ENCODE results near the gene KCNIP1. TPM values are rescaled to one million over a fixed set of nuclear protein-coding genes. Genes with fewer than 3 reads are reported as not detected.

Gene KCNIP1
- polyA plus RNA-seq, 3 donors = not detected

DNA sequence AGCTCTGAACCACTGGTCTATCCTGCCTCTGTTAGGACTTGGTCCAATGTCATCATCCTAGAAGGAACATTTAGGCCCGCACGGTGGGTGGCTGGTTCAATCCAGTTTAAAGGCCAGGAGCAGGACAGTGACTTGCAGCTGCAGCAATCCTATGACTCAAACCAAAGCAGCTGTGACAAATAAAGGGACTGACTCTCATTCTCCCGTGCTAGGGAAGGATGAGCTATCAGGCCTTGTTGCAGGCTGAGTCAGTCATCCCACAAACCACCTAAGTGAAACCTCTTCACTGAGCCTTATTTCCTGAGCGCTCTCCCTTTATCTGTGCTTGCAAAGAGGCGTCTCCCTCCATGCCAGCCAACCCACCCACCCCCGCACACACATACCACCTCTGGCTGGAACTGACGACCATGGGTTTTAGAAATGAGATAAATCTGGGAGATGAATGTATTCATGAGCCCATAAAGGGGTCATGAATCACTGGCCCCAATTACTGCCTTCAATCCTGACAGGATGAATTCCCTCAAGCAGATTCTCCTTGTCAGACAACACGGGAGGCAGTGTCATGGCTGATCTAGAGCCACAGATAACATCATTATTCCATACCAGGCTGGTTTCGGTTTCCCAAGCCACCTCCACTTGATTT, 93.4 kb downstream of the KCNIP1 start:
- no peak overlapping the region for H3K4me2 ChIP-seq (replicated peaks; ENCODE audit: extremely low read depth, low read length, poor library complexity, severe bottlenecking)
- H3K4me3 Mint-ChIP-seq = no peak overlapping the region
- H3K79me2 ChIP-seq (ENCODE audit: insufficient read depth, low read length) = no peaks in the 10 kb centered on the region
- no peaks in the 10 kb centered on the region for H4K20me1 ChIP-seq (ENCODE audit: insufficient read depth, low read length)
- peaks cover 0 to 17% of the 10 kb centered on the region in 2 donors for H3K27me3 ChIP-seq (ENCODE audit: control insufficient read depth in 2 of 2, insufficient read depth in 2 of 2, low read length in 2 of 2)
- H3K27ac ChIP-seq (ENCODE audit: low read depth in 1 of 2, low read length in 2 of 2) = no peak overlapping the region
- no peak overlapping the region for H3K4me3 ChIP-seq (replicated peaks in 1 of 3; ENCODE audit: low read depth in 2 of 3, low read length in 3 of 3)
- no peaks in the 10 kb centered on the region for H3K9me3 Mint-ChIP-seq
- H3K36me3 ChIP-seq (replicated peaks in 1 of 2; ENCODE audit: control insufficient read depth in 1 of 2, insufficient read depth in 2 of 2, low read length in 2 of 2) = no peaks in the 10 kb centered on the region
- H3K27me3 Mint-ChIP-seq (ENCODE audit: low read depth in 3 of 3) = peaks cover 11 to 22% (median 20%) of the 10 kb centered on the region in 3 donors
- DNase-seq = no peak
- H3K9ac ChIP-seq (ENCODE audit: insufficient read depth, low read length, poor library complexity, severe bottlenecking) = no peak overlapping the region
- no peaks in the 10 kb centered on the region for H3K4me1 Mint-ChIP-seq
- TF ChIP-seq, protein P1, sequence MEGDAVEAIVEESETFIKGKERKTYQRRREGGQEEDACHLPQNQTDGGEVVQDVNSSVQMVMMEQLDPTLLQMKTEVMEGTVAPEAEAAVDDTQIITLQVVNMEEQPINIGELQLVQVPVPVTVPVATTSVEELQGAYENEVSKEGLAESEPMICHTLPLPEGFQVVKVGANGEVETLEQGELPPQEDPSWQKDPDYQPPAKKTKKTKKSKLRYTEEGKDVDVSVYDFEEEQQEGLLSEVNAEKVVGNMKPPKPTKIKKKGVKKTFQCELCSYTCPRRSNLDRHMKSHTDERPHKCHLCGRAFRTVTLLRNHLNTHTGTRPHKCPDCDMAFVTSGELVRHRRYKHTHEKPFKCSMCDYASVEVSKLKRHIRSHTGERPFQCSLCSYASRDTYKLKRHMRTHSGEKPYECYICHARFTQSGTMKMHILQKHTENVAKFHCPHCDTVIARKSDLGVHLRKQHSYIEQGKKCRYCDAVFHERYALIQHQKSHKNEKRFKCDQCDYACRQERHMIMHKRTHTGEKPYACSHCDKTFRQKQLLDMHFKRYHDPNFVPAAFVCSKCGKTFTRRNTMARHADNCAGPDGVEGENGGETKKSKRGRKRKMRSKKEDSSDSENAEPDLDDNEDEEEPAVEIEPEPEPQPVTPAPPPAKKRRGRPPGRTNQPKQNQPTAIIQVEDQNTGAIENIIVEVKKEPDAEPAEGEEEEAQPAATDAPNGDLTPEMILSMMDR (IDR thresholded peaks at IDR 0.05) = no peak
- intact Hi-C loops (cut with micrococcal nuclease) = no loop called here
- WGBS (ENCODE audit: insufficient coverage) = 91% methylated on average over 2 of the region's 9 CpGs
- H3K36me3 Mint-ChIP-seq = no peaks in the 10 kb centered on the region
- no peaks in the 10 kb centered on the region for H3K9me3 ChIP-seq (replicated peaks in 1 of 2; ENCODE audit: control insufficient read depth in 1 of 2, insufficient read depth in 1 of 2, low read length in 2 of 2)
- peak overlapping the region in 1 of 7 donors; percentile 16 for H3K27ac Mint-ChIP-seq
- H2AFZ ChIP-seq (ENCODE audit: insufficient read depth, low read depth, low read length, poor library complexity, severe bottlenecking) = no peak overlapping the region
- no peaks in the 10 kb centered on the region for H3K4me1 ChIP-seq (ENCODE audit: control insufficient read depth in 1 of 2, insufficient read depth in 2 of 2, low read length in 2 of 2)

DNA sequence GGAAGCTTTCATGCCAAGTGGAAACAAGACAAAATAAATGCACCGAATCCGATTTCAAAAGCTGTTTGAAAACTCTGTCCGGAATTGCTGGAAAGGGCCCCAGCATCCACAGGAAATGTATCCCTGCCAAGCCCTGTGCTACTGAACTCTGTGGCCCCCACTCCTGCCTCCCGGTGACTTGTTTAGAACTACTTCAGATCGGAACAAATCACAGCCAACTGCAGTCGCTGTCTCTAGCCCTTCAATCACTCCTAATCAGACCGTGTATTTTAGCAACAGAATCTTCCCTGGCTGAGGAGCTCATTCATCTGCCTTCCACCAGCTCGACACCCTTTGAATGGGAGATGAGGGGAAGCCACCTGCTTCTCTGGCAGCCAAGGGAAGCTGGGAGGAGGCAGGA, 94.1 kb downstream of the KCNIP1 start:
- no peaks in the 10 kb centered on the region for H3K36me3 ChIP-seq (replicated peaks in 1 of 2; ENCODE audit: control insufficient read depth in 1 of 2, insufficient read depth in 2 of 2, low read length in 2 of 2)
- Mint-ChIP-seq H3K9me3 (no peaks in the 10 kb centered on the region), H3K4me1 (no peaks in the 10 kb centered on the region), H3K36me3 (no peaks in the 10 kb centered on the region), H3K27ac (no peak overlapping the region), H3K4me3 (peak overlapping the region; percentile 5 to 43), H3K27me3 (ENCODE audit: low read depth in 3 of 3) (peaks cover 11 to 22% (median 20%) of the 10 kb centered on the region in 3 donors)
- TF ChIP-seq, protein P1 (IDR thresholded peaks at IDR 0.05) = no peak
- H3K27ac ChIP-seq (ENCODE audit: low read depth in 1 of 2, low read length in 2 of 2) = no peak overlapping the region
- H3K27me3 ChIP-seq (ENCODE audit: control insufficient read depth in 2 of 2, insufficient read depth in 2 of 2, low read length in 2 of 2) = peaks cover 0 to 17% of the 10 kb centered on the region in 2 donors
- no peak overlapping the region for H3K4me3 ChIP-seq (replicated peaks in 1 of 3; ENCODE audit: low read depth in 2 of 3, low read length in 3 of 3)
- no peak overlapping the region for H3K4me2 ChIP-seq (replicated peaks; ENCODE audit: extremely low read depth, low read length, poor library complexity, severe bottlenecking)
- no peak overlapping the region for H3K9ac ChIP-seq (ENCODE audit: insufficient read depth, low read length, poor library complexity, severe bottlenecking)
- intact Hi-C loops (cut with micrococcal nuclease) = no loop called here
- no peaks in the 10 kb centered on the region for H3K9me3 ChIP-seq (replicated peaks in 1 of 2; ENCODE audit: control insufficient read depth in 1 of 2, insufficient read depth in 1 of 2, low read length in 2 of 2)
- H3K4me1 ChIP-seq (ENCODE audit: control insufficient read depth in 1 of 2, insufficient read depth in 2 of 2, low read length in 2 of 2) = no peaks in the 10 kb centered on the region
- no peak overlapping the region for H2AFZ ChIP-seq (ENCODE audit: insufficient read depth, low read depth, low read length, poor library complexity, severe bottlenecking)
- no peak for DNase-seq
- H4K20me1 ChIP-seq (ENCODE audit: insufficient read depth, low read length) = no peaks in the 10 kb centered on the region
- WGBS (ENCODE audit: insufficient coverage) = 98% methylated on average over 5 of the region's 8 CpGs
- no peaks in the 10 kb centered on the region for H3K79me2 ChIP-seq (ENCODE audit: insufficient read depth, low read length)
